Measurements from ENCODE around the gene CHCHD6. TPM values are rescaled to one million over a fixed set of nuclear protein-coding genes. Genes with fewer than 3 reads are reported as not detected.

Gene CHCHD6
- total RNA-seq, 1 experiment from 2014 or later, result 40.9 TPM

DNA sequence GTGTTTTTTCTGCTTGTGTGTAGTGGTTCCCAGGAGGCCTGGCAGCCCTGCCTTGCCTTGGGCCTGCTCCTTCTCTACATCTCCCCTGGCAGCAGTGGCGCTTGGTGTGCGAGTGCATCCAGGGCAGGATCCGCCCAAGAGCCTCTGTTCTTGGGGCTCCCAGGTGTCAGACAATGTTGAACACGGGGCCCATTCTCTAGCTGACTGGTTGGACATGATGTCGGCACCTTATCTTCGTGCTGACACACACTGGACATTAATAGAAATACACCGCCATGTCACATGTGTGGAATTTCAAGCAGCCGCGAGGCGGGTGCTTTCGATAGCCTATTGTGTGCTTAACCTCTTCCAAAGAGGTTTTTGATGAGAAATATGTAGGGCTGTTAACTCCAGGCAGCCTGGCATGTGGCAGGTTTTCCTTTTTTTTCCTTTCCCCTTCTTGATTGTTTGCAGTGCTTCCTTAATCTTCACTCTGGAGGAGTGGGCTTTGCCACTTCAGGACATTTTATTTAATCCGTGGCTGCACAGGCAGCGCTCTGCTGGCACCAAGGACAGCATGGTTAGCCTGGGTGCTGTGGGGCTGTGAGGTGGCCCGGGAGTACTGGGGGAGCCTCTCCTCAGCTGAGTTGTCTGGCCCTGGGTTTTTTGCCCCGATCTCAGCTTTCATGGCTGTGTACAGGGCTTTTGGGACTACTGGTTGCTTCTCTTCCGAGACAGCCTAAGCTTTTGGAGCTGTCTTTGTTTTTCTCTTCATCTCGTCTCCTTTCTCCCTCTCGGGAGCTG, 42.5 kb downstream of the CHCHD6 start:
- CTCF ChIA-PET, result no interaction called here
- no peak for DNase-seq (ENCODE audit: low spot score)

DNA sequence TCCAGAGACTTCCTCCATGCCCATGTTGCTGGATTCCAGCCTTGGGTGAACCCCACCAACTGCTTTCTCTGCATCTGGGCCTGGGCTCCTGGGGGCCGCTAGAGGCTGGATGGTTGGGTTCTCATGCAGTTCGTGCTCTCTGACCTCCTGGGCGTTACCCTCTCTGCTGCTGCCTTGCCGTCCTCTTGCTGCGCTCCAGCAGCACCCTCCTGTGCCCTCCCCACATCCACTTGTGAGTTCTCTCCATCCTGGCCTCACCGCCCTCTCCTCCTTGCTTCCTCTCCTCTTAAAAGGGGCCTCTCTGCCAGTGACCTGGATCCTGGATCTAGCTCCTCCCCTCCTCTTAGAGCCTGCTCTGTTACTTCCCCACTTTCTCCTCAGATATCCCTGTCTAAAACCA, 43.7 kb downstream of the CHCHD6 start:
- H3K27me3 Mint-ChIP-seq (ENCODE audit: low read depth), result no peaks in the 10 kb centered on the region
- H3K27ac Mint-ChIP-seq, result peak overlapping the region; percentile 9; the same call in 1 of the 2 replicates
- ATAC-seq, result no peak

More for the DNA sequence above, 42.5 kb downstream of the CHCHD6 start:
- no peaks in the 10 kb centered on the region for H3K9me3 Mint-ChIP-seq
- H3K36me3 Mint-ChIP-seq, result peaks cover 12% of the 10 kb centered on the region
- peaks cover 22% of the 10 kb centered on the region for H3K4me1 Mint-ChIP-seq
- POLR2A ChIA-PET, result no interaction called here
- no peaks in the 10 kb centered on the region for H3K27me3 Mint-ChIP-seq (ENCODE audit: low read depth)
- no peak for TF ChIP-seq ZNF263 (CRISPR knock-in tag; IDR thresholded peaks at IDR 0.05; ENCODE audit: low read depth)
- TF ChIP-seq, protein P1, sequence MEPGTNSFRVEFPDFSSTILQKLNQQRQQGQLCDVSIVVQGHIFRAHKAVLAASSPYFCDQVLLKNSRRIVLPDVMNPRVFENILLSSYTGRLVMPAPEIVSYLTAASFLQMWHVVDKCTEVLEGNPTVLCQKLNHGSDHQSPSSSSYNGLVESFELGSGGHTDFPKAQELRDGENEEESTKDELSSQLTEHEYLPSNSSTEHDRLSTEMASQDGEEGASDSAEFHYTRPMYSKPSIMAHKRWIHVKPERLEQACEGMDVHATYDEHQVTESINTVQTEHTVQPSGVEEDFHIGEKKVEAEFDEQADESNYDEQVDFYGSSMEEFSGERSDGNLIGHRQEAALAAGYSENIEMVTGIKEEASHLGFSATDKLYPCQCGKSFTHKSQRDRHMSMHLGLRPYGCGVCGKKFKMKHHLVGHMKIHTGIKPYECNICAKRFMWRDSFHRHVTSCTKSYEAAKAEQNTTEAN (CRISPR knock-in tag; IDR thresholded peaks at IDR 0.05), result no peak
- TF ChIP-seq, protein P2, sequence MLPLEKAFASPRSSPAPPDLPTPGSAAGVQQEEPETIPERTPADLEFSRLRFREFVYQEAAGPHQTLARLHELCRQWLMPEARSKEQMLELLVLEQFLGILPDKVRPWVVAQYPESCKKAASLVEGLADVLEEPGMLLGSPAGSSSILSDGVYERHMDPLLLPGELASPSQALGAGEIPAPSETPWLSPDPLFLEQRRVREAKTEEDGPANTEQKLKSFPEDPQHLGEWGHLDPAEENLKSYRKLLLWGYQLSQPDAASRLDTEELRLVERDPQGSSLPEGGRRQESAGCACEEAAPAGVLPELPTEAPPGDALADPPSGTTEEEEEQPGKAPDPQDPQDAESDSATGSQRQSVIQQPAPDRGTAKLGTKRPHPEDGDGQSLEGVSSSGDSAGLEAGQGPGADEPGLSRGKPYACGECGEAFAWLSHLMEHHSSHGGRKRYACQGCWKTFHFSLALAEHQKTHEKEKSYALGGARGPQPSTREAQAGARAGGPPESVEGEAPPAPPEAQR (CRISPR knock-in tag; IDR thresholded peaks at IDR 0.05), result no peak
- TF ChIP-seq, protein P3, sequence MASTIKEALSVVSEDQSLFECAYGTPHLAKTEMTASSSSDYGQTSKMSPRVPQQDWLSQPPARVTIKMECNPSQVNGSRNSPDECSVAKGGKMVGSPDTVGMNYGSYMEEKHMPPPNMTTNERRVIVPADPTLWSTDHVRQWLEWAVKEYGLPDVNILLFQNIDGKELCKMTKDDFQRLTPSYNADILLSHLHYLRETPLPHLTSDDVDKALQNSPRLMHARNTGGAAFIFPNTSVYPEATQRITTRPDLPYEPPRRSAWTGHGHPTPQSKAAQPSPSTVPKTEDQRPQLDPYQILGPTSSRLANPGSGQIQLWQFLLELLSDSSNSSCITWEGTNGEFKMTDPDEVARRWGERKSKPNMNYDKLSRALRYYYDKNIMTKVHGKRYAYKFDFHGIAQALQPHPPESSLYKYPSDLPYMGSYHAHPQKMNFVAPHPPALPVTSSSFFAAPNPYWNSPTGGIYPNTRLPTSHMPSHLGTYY (CRISPR knock-in tag; IDR thresholded peaks at IDR 0.05), result no peak
- no peak for TF ChIP-seq SMAD3 (CRISPR knock-in tag; IDR thresholded peaks at IDR 0.05; ENCODE audit: borderline replicate concordance)
- H3K27ac Mint-ChIP-seq, result peak overlapping the region; percentile 15; the same call in 1 of the 2 replicates
- H3K4me3 Mint-ChIP-seq, result no peak overlapping the region
- no peak for ATAC-seq

More for the DNA sequence above, 43.7 kb downstream of the CHCHD6 start:
- Mint-ChIP-seq H3K36me3 (0 out of 2 replicates have a peak, but pooled peaks cover 4% of the 10 kb centered on the region), H3K4me3 (no peak overlapping the region), H3K4me1 (peaks cover 33% of the 10 kb centered on the region), H3K9me3 (no peaks in the 10 kb centered on the region)
- TF ChIP-seq FOXP1 (CRISPR knock-in tag; IDR thresholded peaks at IDR 0.05; ENCODE audit: borderline replicate concordance) (no peak), ELF4 (CRISPR knock-in tag; IDR thresholded peaks at IDR 0.05; ENCODE audit: low read depth) (no peak)
- TF ChIP-seq, protein P4, sequence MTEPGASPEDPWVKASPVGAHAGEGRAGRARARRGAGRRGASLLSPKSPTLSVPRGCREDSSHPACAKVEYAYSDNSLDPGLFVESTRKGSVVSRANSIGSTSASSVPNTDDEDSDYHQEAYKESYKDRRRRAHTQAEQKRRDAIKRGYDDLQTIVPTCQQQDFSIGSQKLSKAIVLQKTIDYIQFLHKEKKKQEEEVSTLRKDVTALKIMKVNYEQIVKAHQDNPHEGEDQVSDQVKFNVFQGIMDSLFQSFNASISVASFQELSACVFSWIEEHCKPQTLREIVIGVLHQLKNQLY (CRISPR knock-in tag; IDR thresholded peaks at IDR 0.05), result no peak
- TF ChIP-seq, protein P5, sequence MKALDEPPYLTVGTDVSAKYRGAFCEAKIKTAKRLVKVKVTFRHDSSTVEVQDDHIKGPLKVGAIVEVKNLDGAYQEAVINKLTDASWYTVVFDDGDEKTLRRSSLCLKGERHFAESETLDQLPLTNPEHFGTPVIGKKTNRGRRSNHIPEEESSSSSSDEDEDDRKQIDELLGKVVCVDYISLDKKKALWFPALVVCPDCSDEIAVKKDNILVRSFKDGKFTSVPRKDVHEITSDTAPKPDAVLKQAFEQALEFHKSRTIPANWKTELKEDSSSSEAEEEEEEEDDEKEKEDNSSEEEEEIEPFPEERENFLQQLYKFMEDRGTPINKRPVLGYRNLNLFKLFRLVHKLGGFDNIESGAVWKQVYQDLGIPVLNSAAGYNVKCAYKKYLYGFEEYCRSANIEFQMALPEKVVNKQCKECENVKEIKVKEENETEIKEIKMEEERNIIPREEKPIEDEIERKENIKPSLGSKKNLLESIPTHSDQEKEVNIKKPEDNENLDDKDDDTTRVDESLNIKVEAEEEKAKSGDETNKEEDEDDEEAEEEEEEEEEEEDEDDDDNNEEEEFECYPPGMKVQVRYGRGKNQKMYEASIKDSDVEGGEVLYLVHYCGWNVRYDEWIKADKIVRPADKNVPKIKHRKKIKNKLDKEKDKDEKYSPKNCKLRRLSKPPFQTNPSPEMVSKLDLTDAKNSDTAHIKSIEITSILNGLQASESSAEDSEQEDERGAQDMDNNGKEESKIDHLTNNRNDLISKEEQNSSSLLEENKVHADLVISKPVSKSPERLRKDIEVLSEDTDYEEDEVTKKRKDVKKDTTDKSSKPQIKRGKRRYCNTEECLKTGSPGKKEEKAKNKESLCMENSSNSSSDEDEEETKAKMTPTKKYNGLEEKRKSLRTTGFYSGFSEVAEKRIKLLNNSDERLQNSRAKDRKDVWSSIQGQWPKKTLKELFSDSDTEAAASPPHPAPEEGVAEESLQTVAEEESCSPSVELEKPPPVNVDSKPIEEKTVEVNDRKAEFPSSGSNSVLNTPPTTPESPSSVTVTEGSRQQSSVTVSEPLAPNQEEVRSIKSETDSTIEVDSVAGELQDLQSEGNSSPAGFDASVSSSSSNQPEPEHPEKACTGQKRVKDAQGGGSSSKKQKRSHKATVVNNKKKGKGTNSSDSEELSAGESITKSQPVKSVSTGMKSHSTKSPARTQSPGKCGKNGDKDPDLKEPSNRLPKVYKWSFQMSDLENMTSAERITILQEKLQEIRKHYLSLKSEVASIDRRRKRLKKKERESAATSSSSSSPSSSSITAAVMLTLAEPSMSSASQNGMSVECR (CRISPR knock-in tag; IDR thresholded peaks at IDR 0.05; ENCODE audit: borderline replicate concordance), result no peak
- TF ChIP-seq, protein P6, sequence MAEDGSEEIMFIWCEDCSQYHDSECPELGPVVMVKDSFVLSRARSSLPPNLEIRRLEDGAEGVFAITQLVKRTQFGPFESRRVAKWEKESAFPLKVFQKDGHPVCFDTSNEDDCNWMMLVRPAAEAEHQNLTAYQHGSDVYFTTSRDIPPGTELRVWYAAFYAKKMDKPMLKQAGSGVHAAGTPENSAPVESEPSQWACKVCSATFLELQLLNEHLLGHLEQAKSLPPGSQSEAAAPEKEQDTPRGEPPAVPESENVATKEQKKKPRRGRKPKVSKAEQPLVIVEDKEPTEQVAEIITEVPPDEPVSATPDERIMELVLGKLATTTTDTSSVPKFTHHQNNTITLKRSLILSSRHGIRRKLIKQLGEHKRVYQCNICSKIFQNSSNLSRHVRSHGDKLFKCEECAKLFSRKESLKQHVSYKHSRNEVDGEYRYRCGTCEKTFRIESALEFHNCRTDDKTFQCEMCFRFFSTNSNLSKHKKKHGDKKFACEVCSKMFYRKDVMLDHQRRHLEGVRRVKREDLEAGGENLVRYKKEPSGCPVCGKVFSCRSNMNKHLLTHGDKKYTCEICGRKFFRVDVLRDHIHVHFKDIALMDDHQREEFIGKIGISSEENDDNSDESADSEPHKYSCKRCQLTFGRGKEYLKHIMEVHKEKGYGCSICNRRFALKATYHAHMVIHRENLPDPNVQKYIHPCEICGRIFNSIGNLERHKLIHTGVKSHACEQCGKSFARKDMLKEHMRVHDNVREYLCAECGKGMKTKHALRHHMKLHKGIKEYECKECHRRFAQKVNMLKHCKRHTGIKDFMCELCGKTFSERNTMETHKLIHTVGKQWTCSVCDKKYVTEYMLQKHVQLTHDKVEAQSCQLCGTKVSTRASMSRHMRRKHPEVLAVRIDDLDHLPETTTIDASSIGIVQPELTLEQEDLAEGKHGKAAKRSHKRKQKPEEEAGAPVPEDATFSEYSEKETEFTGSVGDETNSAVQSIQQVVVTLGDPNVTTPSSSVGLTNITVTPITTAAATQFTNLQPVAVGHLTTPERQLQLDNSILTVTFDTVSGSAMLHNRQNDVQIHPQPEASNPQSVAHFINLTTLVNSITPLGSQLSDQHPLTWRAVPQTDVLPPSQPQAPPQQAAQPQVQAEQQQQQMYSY (CRISPR knock-in tag; IDR thresholded peaks at IDR 0.05), result no peak
- TF ChIP-seq, protein P7, sequence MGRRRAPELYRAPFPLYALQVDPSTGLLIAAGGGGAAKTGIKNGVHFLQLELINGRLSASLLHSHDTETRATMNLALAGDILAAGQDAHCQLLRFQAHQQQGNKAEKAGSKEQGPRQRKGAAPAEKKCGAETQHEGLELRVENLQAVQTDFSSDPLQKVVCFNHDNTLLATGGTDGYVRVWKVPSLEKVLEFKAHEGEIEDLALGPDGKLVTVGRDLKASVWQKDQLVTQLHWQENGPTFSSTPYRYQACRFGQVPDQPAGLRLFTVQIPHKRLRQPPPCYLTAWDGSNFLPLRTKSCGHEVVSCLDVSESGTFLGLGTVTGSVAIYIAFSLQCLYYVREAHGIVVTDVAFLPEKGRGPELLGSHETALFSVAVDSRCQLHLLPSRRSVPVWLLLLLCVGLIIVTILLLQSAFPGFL (CRISPR knock-in tag; IDR thresholded peaks at IDR 0.05; ENCODE audit: borderline replicate concordance), result no peak
- TF ChIP-seq, protein P8, sequence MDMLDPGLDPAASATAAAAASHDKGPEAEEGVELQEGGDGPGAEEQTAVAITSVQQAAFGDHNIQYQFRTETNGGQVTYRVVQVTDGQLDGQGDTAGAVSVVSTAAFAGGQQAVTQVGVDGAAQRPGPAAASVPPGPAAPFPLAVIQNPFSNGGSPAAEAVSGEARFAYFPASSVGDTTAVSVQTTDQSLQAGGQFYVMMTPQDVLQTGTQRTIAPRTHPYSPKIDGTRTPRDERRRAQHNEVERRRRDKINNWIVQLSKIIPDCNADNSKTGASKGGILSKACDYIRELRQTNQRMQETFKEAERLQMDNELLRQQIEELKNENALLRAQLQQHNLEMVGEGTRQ (CRISPR knock-in tag; IDR thresholded peaks at IDR 0.05), result no peak
- TF ChIP-seq, protein P9, sequence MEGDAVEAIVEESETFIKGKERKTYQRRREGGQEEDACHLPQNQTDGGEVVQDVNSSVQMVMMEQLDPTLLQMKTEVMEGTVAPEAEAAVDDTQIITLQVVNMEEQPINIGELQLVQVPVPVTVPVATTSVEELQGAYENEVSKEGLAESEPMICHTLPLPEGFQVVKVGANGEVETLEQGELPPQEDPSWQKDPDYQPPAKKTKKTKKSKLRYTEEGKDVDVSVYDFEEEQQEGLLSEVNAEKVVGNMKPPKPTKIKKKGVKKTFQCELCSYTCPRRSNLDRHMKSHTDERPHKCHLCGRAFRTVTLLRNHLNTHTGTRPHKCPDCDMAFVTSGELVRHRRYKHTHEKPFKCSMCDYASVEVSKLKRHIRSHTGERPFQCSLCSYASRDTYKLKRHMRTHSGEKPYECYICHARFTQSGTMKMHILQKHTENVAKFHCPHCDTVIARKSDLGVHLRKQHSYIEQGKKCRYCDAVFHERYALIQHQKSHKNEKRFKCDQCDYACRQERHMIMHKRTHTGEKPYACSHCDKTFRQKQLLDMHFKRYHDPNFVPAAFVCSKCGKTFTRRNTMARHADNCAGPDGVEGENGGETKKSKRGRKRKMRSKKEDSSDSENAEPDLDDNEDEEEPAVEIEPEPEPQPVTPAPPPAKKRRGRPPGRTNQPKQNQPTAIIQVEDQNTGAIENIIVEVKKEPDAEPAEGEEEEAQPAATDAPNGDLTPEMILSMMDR (IDR thresholded peaks at IDR 0.05), result no peak
- DNase-seq (ENCODE audit: low spot score), result no peak
- ChIA-PET CTCF (interaction anchor here (1.6 kb wide), 1 partner anchor 10 kb away, joined by 3 read pairs; no protein-coding TSS in a partner anchor), POLR2A (no interaction called here)

Measured in WTC11 (cell line).